Fibroblast of lung (primary cell): Measurements from ENCODE around the gene AEBP2. TPM values are rescaled to one million over a fixed set of nuclear protein-coding genes. Genes with fewer than 3 reads are reported as not detected.
"Not testable (repeated sequence)": the region's sequence is repeated elsewhere in the genome, so short reads cannot be mapped to it uniquely, and the experiment has no call there.

Experiments
- DNase-seq, 2 donors: peaks; one replicate each; pipeline versions ENCODE4 v3.0.0 to v3.0.0-alpha.2; 2010; ENCODE audit warnings: low read depth in 2 of 2
- H2AFZ ChIP-seq: 2 replicates; pipeline ENCODE4 v1.5.1; 2012; ENCODE audit warnings: low read length, control low read depth, inconsistent platforms
- H3K27ac ChIP-seq: 2 replicates; pipeline ENCODE4 v1.5.1; 2011; ENCODE audit warnings: low read length, control low read depth; ENCODE audit not compliant: insufficient read depth
- H3K27me3 ChIP-seq: 2 replicates; pipeline ENCODE4 v1.5.1; 2011; ENCODE audit warnings: mild to moderate bottlenecking, low read length; ENCODE audit not compliant: control insufficient read depth, insufficient read depth
- H3K36me3 ChIP-seq: 2 replicates; pipeline ENCODE4 v1.5.1; 2011; ENCODE audit warnings: low read length; ENCODE audit not compliant: control insufficient read depth, insufficient read depth
- H3K4me1 ChIP-seq: 2 replicates; pipeline ENCODE4 v1.5.1; 2011; ENCODE audit warnings: low read length; ENCODE audit not compliant: control insufficient read depth, insufficient read depth; ENCODE audit errors: extremely low read depth
- H3K4me2 ChIP-seq: 2 replicates; pipeline ENCODE4 v1.5.1; 2011; ENCODE audit warnings: low read length, control low read depth; ENCODE audit not compliant: insufficient read depth; ENCODE audit errors: extremely low read depth
- H3K4me3 ChIP-seq, 4 experiments: fragments of 200-600 bp in 1 of 4; sonication (generic) in 1 of 4; replicated peaks in 1 of 4; 2 replicates each; pipeline ENCODE4 v1.5.1; 2011 to 2016; ENCODE audit warnings: low read length in 4 of 4, low read depth in 3 of 4, mild to moderate bottlenecking in 3 of 4, control low read depth in 2 of 4, inconsistent platforms in 1 of 4, mixed read lengths in 1 of 4; ENCODE audit not compliant: insufficient read depth in 1 of 4; ENCODE audit errors: control extremely low read depth in 1 of 4
- H3K79me2 ChIP-seq: 2 replicates; pipeline ENCODE4 v1.5.1; 2012; ENCODE audit warnings: mild to moderate bottlenecking, low read length, inconsistent platforms; ENCODE audit not compliant: control insufficient read depth, insufficient read depth
- H3K9ac ChIP-seq: 2 replicates; pipeline ENCODE4 v1.5.1; 2011; ENCODE audit warnings: mild to moderate bottlenecking, low read length, control low read depth; ENCODE audit not compliant: insufficient read depth
- H3K9me3 ChIP-seq: 2 replicates; pipeline ENCODE4 v1.5.1; 2012; ENCODE audit warnings: low read depth, low read length; ENCODE audit not compliant: control insufficient read depth, insufficient read depth
- H4K20me1 ChIP-seq: 2 replicates; pipeline ENCODE4 v1.5.1; 2011; ENCODE audit warnings: low read length; ENCODE audit not compliant: control insufficient read depth, insufficient read depth; ENCODE audit errors: extremely low read depth
- EZH2 ChIP-seq: IDR thresholded peaks from 2 replicates; pipeline ENCODE4 v1.5.1; 2012; ENCODE audit warnings: low read length, control low read depth, mild to moderate bottlenecking; ENCODE audit errors: missing control alignments
- polyA minus RNA-seq: library from RNA; depleted of rRNA, polyadenylated mRNA; stranded (reverse); fragments of >200 nt; gene quantifications from 2 replicates; pipeline ENCODE4 v1.2.3, GENCODE V29; 2011; ENCODE audit warnings: low replicate concordance
- polyA plus RNA-seq, 2 donors: library from polyadenylated mRNA; depleted of rRNA in 1 of 2; stranded (reverse) in 1 of 2; unstranded in 1 of 2; fragments of >200 nt; gene quantifications; 2 replicates each; pipeline ENCODE4 v1.2.1, GENCODE V29; 2011 to 2012; ENCODE audit warnings: missing spikeins in 1 of 2
- total RNA-seq: library from RNA; depleted of rRNA; stranded (reverse); fragments of >200 nt; gene quantifications from 2 replicates; pipeline ENCODE4 v1.2.1, GENCODE V29; 2014
- TF ChIP-seq, protein P1 (sequence below), 2 donors: IDR thresholded peaks in 1 of 2; conservative IDR thresholded peaks in 1 of 2; 1 replicate in 1 of 2; 2 replicates in 1 of 2; pipeline ENCODE4 v1.5.1; 2011 to 2012; ENCODE audit warnings: low read length in 2 of 2, control low read depth in 1 of 2, inconsistent platforms in 1 of 2, low read depth in 1 of 2, mild to moderate bottlenecking in 1 of 2

The AEBP2 gene
- total RNA-seq (23.9 and 27.2 TPM in 2 replicates), polyA plus RNA-seq (15.5 and 15.6 TPM in 2 replicates), polyA minus RNA-seq (9.2 and 12.7 TPM in 2 replicates)
- polyA plus RNA-seq (2012) = 26.8 and 29.0 TPM in 2 replicates

GRCh38 chr12:19439059-19440018 is at the start of gene AEBP2:
AEBP2 (plus strand) TSS chr12:19439492; CDS start chr12:19439700, 208 bp downstream.
- H3K4me3 ChIP-seq = peak within 1 kb of the TSS; percentile 57 to 94 (median 76)
- TF ChIP-seq, protein P1, sequence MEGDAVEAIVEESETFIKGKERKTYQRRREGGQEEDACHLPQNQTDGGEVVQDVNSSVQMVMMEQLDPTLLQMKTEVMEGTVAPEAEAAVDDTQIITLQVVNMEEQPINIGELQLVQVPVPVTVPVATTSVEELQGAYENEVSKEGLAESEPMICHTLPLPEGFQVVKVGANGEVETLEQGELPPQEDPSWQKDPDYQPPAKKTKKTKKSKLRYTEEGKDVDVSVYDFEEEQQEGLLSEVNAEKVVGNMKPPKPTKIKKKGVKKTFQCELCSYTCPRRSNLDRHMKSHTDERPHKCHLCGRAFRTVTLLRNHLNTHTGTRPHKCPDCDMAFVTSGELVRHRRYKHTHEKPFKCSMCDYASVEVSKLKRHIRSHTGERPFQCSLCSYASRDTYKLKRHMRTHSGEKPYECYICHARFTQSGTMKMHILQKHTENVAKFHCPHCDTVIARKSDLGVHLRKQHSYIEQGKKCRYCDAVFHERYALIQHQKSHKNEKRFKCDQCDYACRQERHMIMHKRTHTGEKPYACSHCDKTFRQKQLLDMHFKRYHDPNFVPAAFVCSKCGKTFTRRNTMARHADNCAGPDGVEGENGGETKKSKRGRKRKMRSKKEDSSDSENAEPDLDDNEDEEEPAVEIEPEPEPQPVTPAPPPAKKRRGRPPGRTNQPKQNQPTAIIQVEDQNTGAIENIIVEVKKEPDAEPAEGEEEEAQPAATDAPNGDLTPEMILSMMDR (conservative IDR thresholded peaks at IDR 0.05 in 1 of 2, IDR thresholded peaks at IDR 0.05 in 1 of 2; ENCODE audit: low read depth in 1 of 2, low read length in 2 of 2) = no peak
- no peak for TF ChIP-seq EZH2
- no peaks in the 10 kb centered on the region for H3K27me3 ChIP-seq
- peaks cover 45% of the 10 kb centered on the region for H3K79me2 ChIP-seq
- peak within 1 kb of the TSS; percentile 48 for H3K4me2 ChIP-seq
- H3K36me3 ChIP-seq = no peaks in the 10 kb centered on the region
- peak within 1 kb of the TSS; percentile 55 for H2AFZ ChIP-seq
- no peaks in the 10 kb centered on the region for H4K20me1 ChIP-seq
- no peaks in the 10 kb centered on the region for H3K9me3 ChIP-seq
- H3K9ac ChIP-seq = peak within 1 kb of the TSS; percentile 95
- no peaks in the 10 kb centered on the region for H3K4me1 ChIP-seq
- peak; percentile 95 to 97 for DNase-seq
- H3K27ac ChIP-seq = peak within 1 kb of the TSS; percentile 89

DNA sequence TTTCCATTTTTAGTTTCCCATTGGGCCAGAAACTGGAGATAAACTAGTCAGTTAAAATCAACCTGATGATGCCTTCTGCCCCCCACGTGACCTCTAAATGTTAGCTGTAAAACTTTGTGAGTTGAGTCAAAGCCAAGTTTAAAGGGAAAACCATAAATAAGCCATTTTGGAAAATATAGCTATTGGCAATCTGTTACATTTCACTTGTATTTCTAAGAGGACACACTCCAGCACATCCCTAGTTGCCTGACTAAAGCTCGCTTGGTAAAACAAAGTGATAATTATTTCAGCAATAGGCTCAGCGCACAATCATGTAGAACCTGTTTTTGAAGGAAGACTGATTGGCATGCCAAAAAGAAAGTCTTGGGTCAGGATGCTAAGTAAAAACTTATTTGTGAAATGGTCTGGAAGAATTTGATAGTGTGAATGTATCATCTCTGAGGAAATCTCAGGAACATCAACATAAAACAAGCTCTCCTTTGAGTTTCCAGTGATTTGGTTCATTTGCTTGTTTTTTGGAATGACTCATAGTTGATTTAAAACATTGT is 49.2 kb upstream of the AEBP2 start:
- H2AFZ ChIP-seq = no peak overlapping the region
- H4K20me1 ChIP-seq = no peaks in the 10 kb centered on the region
- peak in 1 of 2 donors; percentile 15 for DNase-seq
- H3K9ac ChIP-seq = no peak overlapping the region
- H3K79me2 ChIP-seq = no peaks in the 10 kb centered on the region
- TF ChIP-seq, protein P1 (conservative IDR thresholded peaks at IDR 0.05 in 1 of 2, IDR thresholded peaks at IDR 0.05 in 1 of 2; ENCODE audit: low read depth in 1 of 2, low read length in 2 of 2) = no peak
- TF ChIP-seq EZH2 = no peak
- no peaks in the 10 kb centered on the region for H3K9me3 ChIP-seq
- no peaks in the 10 kb centered on the region for H3K36me3 ChIP-seq
- H3K4me3 ChIP-seq = no peak overlapping the region
- no peak overlapping the region for H3K27ac ChIP-seq
- H3K4me1 ChIP-seq = no peaks in the 10 kb centered on the region
- no peaks in the 10 kb centered on the region for H3K27me3 ChIP-seq
- no peak overlapping the region for H3K4me2 ChIP-seq

GRCh38 chr12:19392644-19393043 is 46.6 kb upstream of the AEBP2 start:
- H4K20me1 ChIP-seq, H3K4me3 ChIP-seq, H2AFZ ChIP-seq, H3K27ac ChIP-seq, H3K79me2 ChIP-seq, H3K4me1 ChIP-seq, H3K4me2 ChIP-seq, H3K36me3 ChIP-seq, H3K27me3 ChIP-seq, DNase-seq, H3K9ac ChIP-seq, H3K9me3 ChIP-seq: not testable (repeated sequence)
